H9 (cell line): Measurements from ENCODE around the gene C1S. TPM values are rescaled to one million over a fixed set of nuclear protein-coding genes. Genes with fewer than 3 reads are reported as not detected.

Experiments
- DNase-seq: peaks from one replicate; pipeline ENCODE4 v3.0.0-alpha.2; 2017
- H2AFZ ChIP-seq: one replicate; pipeline ENCODE4 v1.6.1; 2013; ENCODE audit warnings: mild to moderate bottlenecking, low read length, control low read depth, moderate library complexity
- H2AK5ac ChIP-seq: 2 replicates; pipeline ENCODE4 v1.6.1; 2013; ENCODE audit warnings: low read length, control low read depth, mixed read lengths; ENCODE audit not compliant: insufficient read length
- H2BK120ac ChIP-seq: one replicate; pipeline ENCODE4 v1.6.1; 2013; ENCODE audit warnings: low read depth, mild to moderate bottlenecking, low read length, control low read depth, inconsistent platforms; ENCODE audit not compliant: poor library complexity, severe bottlenecking
- H2BK12ac ChIP-seq: 2 replicates; pipeline ENCODE4 v1.6.1; 2013; ENCODE audit warnings: low read length, control low read depth, mixed read lengths, low read depth; ENCODE audit not compliant: insufficient read length
- H2BK15ac ChIP-seq: 2 replicates; pipeline ENCODE4 v1.6.1; 2013; ENCODE audit warnings: low read depth, low read length, control low read depth
- H2BK20ac ChIP-seq: one replicate; pipeline ENCODE4 v1.6.1; 2013; ENCODE audit warnings: low read depth, mild to moderate bottlenecking, low read length, control low read depth, inconsistent platforms; ENCODE audit not compliant: poor library complexity, severe bottlenecking
- H2BK5ac ChIP-seq: 2 replicates; pipeline ENCODE4 v1.6.1; 2013; ENCODE audit warnings: low read length, control low read depth, mixed read lengths; ENCODE audit not compliant: insufficient read length
- H3K14ac ChIP-seq: 2 replicates; pipeline ENCODE4 v1.6.1; 2013; ENCODE audit warnings: low read length, control low read depth; ENCODE audit not compliant: insufficient read depth
- H3K18ac ChIP-seq: 2 replicates; pipeline ENCODE4 v1.6.1; 2013; ENCODE audit warnings: low read depth, mild to moderate bottlenecking, mixed read lengths, low read length, control low read depth; ENCODE audit not compliant: insufficient read length
- H3K23ac ChIP-seq: 2 replicates; pipeline ENCODE4 v1.6.1; 2013; ENCODE audit warnings: low read length, control low read depth, mixed read lengths, low read depth; ENCODE audit not compliant: insufficient read length
- H3K23me2 ChIP-seq: 2 replicates; pipeline ENCODE4 v1.6.1; 2013; ENCODE audit warnings: low read depth, mild to moderate bottlenecking, mixed read lengths, low read length, control low read depth; ENCODE audit not compliant: insufficient read length, poor library complexity, severe bottlenecking
- H3K27ac ChIP-seq: 2 replicates; pipeline ENCODE4 v1.5.1; 2013; ENCODE audit warnings: low read length, control low read depth, mixed read lengths, low read depth; ENCODE audit not compliant: insufficient read length
- H3K27me3 ChIP-seq: 2 replicates; pipeline ENCODE4 v1.6.1; 2013; ENCODE audit warnings: low read length, control low read depth, inconsistent platforms; ENCODE audit not compliant: insufficient read depth
- H3K4ac ChIP-seq: 2 replicates; pipeline ENCODE4 v1.6.1; 2013; ENCODE audit warnings: low read depth, mild to moderate bottlenecking, control low read depth, inconsistent platforms, low read length, moderate library complexity
- H3K4me1 ChIP-seq: 2 replicates; pipeline ENCODE4 v1.6.1; 2013; ENCODE audit warnings: low read length, control low read depth, inconsistent platforms; ENCODE audit not compliant: insufficient read depth
- H3K4me2 ChIP-seq: 2 replicates; pipeline ENCODE4 v1.6.1; 2013; ENCODE audit warnings: low read length, control low read depth, mixed read lengths; ENCODE audit not compliant: insufficient read length, insufficient read depth
- H3K56ac ChIP-seq: 2 replicates; pipeline ENCODE4 v1.6.1; 2013; ENCODE audit warnings: low read depth, mild to moderate bottlenecking, mixed read lengths, low read length, control low read depth; ENCODE audit not compliant: insufficient read length
- H3K79me1 ChIP-seq: 2 replicates; pipeline ENCODE4 v1.6.1; 2013; ENCODE audit warnings: low read depth, mild to moderate bottlenecking, moderate library complexity, low read length, control low read depth, inconsistent platforms; ENCODE audit not compliant: insufficient read depth, poor library complexity, severe bottlenecking
- H3K79me2 ChIP-seq: 2 replicates; pipeline ENCODE4 v1.6.1; 2013; ENCODE audit warnings: low read length, control low read depth, inconsistent platforms; ENCODE audit not compliant: insufficient read depth
- H3K9ac ChIP-seq: 2 replicates; pipeline ENCODE4 v1.6.1; 2013; ENCODE audit warnings: low read length, control low read depth, mixed read lengths; ENCODE audit not compliant: insufficient read length; ENCODE audit errors: extremely low read depth
- H3K9me3 ChIP-seq: one replicate; pipeline ENCODE4 v1.6.1; 2013; ENCODE audit warnings: low read depth, low read length, inconsistent platforms; ENCODE audit not compliant: control insufficient read depth
- H3T11ph ChIP-seq: one replicate; pipeline ENCODE4 v1.6.1; 2013; ENCODE audit warnings: mild to moderate bottlenecking, low read length, control low read depth, inconsistent platforms
- H4K20me1 ChIP-seq: one replicate; pipeline ENCODE4 v1.6.1; 2013; ENCODE audit not compliant: control insufficient read depth, insufficient read length, insufficient read depth
- H4K5ac ChIP-seq: 2 replicates; pipeline ENCODE4 v1.6.1; 2013; ENCODE audit warnings: low read depth, mild to moderate bottlenecking, mixed read lengths, low read length, control low read depth; ENCODE audit not compliant: insufficient read length
- H4K8ac ChIP-seq: replicated peaks from 2 replicates; pipeline ENCODE4 v1.6.1; 2013; ENCODE audit warnings: low read length, control low read depth, mixed read lengths, low read depth; ENCODE audit not compliant: insufficient read length
- H4K91ac ChIP-seq: 2 replicates; pipeline ENCODE4 v1.6.1; 2013; ENCODE audit warnings: low read depth, mild to moderate bottlenecking, moderate library complexity, mixed read lengths, low read length, control low read depth; ENCODE audit not compliant: insufficient read length
- H3K27ac Mint-ChIP-seq, 3 experiments: 2 replicates in 2 of 3; 3 replicates in 1 of 3; pipeline ENCODE4 v1.8.0; 2020 to 2021; ENCODE audit warnings: mixed read lengths in 3 of 3, mild to moderate bottlenecking in 1 of 3, moderate library complexity in 1 of 3
- H3K27me3 Mint-ChIP-seq: 2 replicates; pipeline ENCODE4 v1.8.0; 2021; ENCODE audit warnings: low read depth, mild to moderate bottlenecking, moderate library complexity, mixed read lengths
- H3K36me3 Mint-ChIP-seq, 3 experiments: 2 replicates in 2 of 3; 3 replicates in 1 of 3; pipeline ENCODE4 v1.8.0; 2020 to 2021; ENCODE audit warnings: low read depth in 3 of 3, mixed read lengths in 3 of 3; ENCODE audit not compliant: insufficient read depth in 1 of 3
- H3K4me1 Mint-ChIP-seq, 2 experiments: 2 replicates each; pipeline ENCODE4 v1.8.0; 2020; ENCODE audit warnings: mixed read lengths in 2 of 2
- H3K4me3 Mint-ChIP-seq, 2 experiments: 2 replicates in 1 of 2; 3 replicates in 1 of 2; pipeline ENCODE4 v1.8.0; 2020 to 2021; ENCODE audit warnings: mild to moderate bottlenecking in 2 of 2, mixed read lengths in 2 of 2, moderate library complexity in 1 of 2
- H3K9me3 Mint-ChIP-seq, 2 experiments: 2 replicates in 1 of 2; 3 replicates in 1 of 2; pipeline ENCODE4 v1.8.0; 2020; ENCODE audit warnings: mild to moderate bottlenecking in 2 of 2, mixed read lengths in 2 of 2, moderate library complexity in 1 of 2
- CTCF ChIP-seq: fragments of 200-600 bp; sonication (generic); conservative IDR thresholded peaks from 3 replicates; pipeline ENCODE4 v1.8.0; 2021; ENCODE audit warnings: antibody characterized with exemption, mild to moderate bottlenecking
- WGBS: extraction: QIAGEN DNeasy Blood & Tissue Kit; methylation state at CpG from one replicate; pipeline ENCODE4 v1.1.7; 2013; ENCODE audit warnings: missing lambda C conversion rate, low lambda C conversion rate, mixed read lengths; ENCODE audit not compliant: insufficient read length; ENCODE audit errors: extremely low coverage; 5-methylcytosine and 5-hydroxymethylcytosine counted together
- total RNA-seq: library from RNA; stranded (reverse); gene quantifications from 2 replicates; pipeline ENCODE4 v1.2.1, GENCODE V29; 2021

Gene C1S
- total RNA-seq, 1 experiment from 2014 or later = 4.2 TPM

- H3K23me2 ChIP-seq = peaks cover 4% of the 10 kb centered on the region
- no peak overlapping the region for H3K14ac ChIP-seq
- no peak overlapping the region for H4K8ac ChIP-seq
- H4K20me1 ChIP-seq = no peaks in the 10 kb centered on the region
- no peak overlapping the region for H2BK120ac ChIP-seq
- no peak overlapping the region for H3K23ac ChIP-seq
- H3K9me3 ChIP-seq = no peaks in the 10 kb centered on the region
- no peak overlapping the region for H2BK20ac ChIP-seq
- no peak overlapping the region for H3T11ph ChIP-seq
- no peak overlapping the region for H2BK15ac ChIP-seq
- WGBS = no CpG with 5 or more reads among the region's 8 CpGs
- H2AK5ac ChIP-seq = no peak overlapping the region
- no peak for DNase-seq
- H3K4me1 Mint-ChIP-seq = peaks cover 33 to 34% of the 10 kb centered on the region in 2 experiments
- no peak overlapping the region for H3K27ac ChIP-seq
- H3K27me3 Mint-ChIP-seq = peaks cover 10% of the 10 kb centered on the region
- no peaks in the 10 kb centered on the region for H3K79me1 ChIP-seq
- no peak overlapping the region for H2BK12ac ChIP-seq
- no peak overlapping the region for H3K4me2 ChIP-seq
- no peaks in the 10 kb centered on the region for H3K9me3 Mint-ChIP-seq
- H3K56ac ChIP-seq = no peak overlapping the region
- H2BK5ac ChIP-seq = no peak overlapping the region
- no peak overlapping the region for H3K4me3 Mint-ChIP-seq
- no peaks in the 10 kb centered on the region for H3K79me2 ChIP-seq
- H4K91ac ChIP-seq = no peak overlapping the region
- no peak for TF ChIP-seq CTCF
- no peak overlapping the region; a peak in 1 of 7 replicates for H3K27ac Mint-ChIP-seq
- no peak overlapping the region for H4K5ac ChIP-seq
- H2AFZ ChIP-seq = no peak overlapping the region
- H3K4me1 ChIP-seq = peaks cover 16% of the 10 kb centered on the region; the same call in 1 of the 2 replicates
- no peak overlapping the region for H3K4ac ChIP-seq
- H3K9ac ChIP-seq = no peak overlapping the region
- no peak overlapping the region for H3K18ac ChIP-seq
- H3K27me3 ChIP-seq = no peaks in the 10 kb centered on the region; the same call in 1 of the 2 replicates
- peaks cover 4 to 7% (median 6%) of the 10 kb centered on the region in 3 experiments; a peak in 4 of 7 replicates for H3K36me3 Mint-ChIP-seq
Measured at GRCh38 chr12:7092986-7093460, 32.5 kb downstream of the C1S start.
